ENCODE data around the gene PRKCE. TPM values are rescaled to one million over a fixed set of nuclear protein-coding genes. Genes with fewer than 3 reads are reported as not detected.

Gene PRKCE
- total RNA-seq, 1 experiment from 2014 or later = 14.0 TPM

DNA sequence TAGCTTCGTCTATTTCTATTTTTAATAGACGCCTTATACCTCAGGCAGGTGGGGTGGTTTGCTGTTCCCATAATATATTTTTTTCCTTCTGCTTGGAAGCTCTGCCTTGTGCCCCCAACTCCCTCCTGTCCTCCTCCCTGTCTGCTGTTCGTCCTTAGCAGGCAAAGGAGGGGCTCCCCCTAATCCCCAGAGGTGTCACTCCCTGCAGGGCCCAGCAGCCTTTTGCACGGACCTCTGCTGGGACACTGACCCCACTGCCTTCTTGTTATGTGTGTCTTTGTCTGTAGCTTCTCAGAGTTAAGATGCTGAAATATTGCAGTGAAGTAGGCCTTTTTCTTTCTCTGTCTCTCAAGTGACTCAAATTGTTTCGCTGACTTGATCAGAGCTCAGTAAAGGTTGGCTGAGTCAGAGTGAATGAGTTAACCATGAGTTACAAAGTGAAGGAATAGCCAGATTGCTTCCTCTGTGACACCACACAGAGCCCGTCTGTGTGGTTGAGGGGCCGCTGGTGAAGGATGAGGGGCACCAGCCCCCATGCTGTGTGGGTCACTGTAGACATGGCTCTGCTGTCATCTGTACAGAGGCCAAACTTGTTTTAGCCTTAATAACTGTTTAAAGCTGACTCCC is 47.7 kb downstream of the PRKCE start:
- BruUV-seq (replicated peaks) = no TSS peak
- Histone ChIP-seq H3K27me3 (ENCODE audit: control insufficient read depth, insufficient read depth, low read length) (no peaks in the 10 kb centered on the region), H3K9me3 (ENCODE audit: control insufficient read depth, insufficient read depth, low read depth, low read length) (no peaks in the 10 kb centered on the region), H3K4me3 (ENCODE audit: low read depth in 2 of 2, low read length in 2 of 2) (no peak overlapping the region), H3K27ac (ENCODE audit: low read length) (no peak overlapping the region), H3K4me1 (ENCODE audit: control insufficient read depth, insufficient read depth, low read length) (peaks cover 11% of the 10 kb centered on the region), H3K36me3 (ENCODE audit: control insufficient read depth, insufficient read depth, low read length) (no peaks in the 10 kb centered on the region)
- TF ChIP-seq POLR2AphosphoS5 (IDR thresholded peaks at IDR 0.05; ENCODE audit: low read depth, low read length) = no peak
- TF ChIP-seq SIN3A (IDR thresholded peaks at IDR 0.05; ENCODE audit: borderline replicate concordance, insufficient read depth, low read depth, low read length) = no peak
- TF ChIP-seq, protein P1, sequence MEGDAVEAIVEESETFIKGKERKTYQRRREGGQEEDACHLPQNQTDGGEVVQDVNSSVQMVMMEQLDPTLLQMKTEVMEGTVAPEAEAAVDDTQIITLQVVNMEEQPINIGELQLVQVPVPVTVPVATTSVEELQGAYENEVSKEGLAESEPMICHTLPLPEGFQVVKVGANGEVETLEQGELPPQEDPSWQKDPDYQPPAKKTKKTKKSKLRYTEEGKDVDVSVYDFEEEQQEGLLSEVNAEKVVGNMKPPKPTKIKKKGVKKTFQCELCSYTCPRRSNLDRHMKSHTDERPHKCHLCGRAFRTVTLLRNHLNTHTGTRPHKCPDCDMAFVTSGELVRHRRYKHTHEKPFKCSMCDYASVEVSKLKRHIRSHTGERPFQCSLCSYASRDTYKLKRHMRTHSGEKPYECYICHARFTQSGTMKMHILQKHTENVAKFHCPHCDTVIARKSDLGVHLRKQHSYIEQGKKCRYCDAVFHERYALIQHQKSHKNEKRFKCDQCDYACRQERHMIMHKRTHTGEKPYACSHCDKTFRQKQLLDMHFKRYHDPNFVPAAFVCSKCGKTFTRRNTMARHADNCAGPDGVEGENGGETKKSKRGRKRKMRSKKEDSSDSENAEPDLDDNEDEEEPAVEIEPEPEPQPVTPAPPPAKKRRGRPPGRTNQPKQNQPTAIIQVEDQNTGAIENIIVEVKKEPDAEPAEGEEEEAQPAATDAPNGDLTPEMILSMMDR (IDR thresholded peaks at IDR 0.05) = no peak
- CTCF ChIA-PET = no interaction called here
- POLR2A ChIA-PET = interaction anchor here (1.1 kb wide), 1 partner anchor 67 kb away, joined by 5 read pairs; no protein-coding TSS in a partner anchor
- ATAC-seq (peak; percentile 89), DNase-seq (ENCODE audit: low read depth, low spot score) (peak; percentile 64)
- in situ Hi-C loops (cut with HindIII; ENCODE audit: low pct_unique_long_range_greater_than_20kb, low sequenced_read_pairs) (no loop called here), intact Hi-C loops (cut with micrococcal nuclease; ENCODE audit: unreplicated experiment) (no loop called here)

DNA sequence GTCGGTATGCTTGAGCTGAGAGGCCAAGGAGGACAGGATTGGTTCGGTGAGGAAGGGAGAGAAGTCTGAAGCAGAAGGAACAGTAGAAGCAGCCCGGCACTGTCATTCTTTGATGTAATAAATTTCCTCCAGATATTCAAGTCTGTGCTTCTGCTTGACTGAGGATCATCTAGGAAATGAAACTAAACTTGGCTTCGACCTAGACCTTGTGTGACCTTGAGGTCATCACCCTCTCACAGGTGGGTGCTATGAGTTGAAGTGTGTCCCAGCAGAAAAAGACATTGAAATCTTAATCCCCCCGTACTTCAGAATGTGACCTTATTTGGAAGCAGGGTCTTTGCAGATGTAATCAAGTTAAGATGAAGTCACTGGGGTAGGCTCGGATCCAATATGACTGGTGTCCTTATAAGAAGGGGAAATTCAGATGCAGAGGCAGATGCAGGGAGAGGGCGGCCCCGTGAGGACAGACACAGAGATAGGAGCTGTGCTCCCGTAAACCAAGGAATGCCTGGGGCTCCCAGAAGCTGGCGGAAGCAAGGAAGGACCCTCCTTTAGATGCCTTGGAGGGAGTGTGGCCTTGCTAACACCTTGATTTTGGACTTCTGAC is 49.0 kb downstream of the PRKCE start:
- no peaks in the 10 kb centered on the region for H3K36me3 ChIP-seq (ENCODE audit: control insufficient read depth, insufficient read depth, low read length)
- H3K4me1 ChIP-seq (ENCODE audit: control insufficient read depth, insufficient read depth, low read length) = peaks cover 11% of the 10 kb centered on the region
- in situ Hi-C loops (cut with HindIII; ENCODE audit: low pct_unique_long_range_greater_than_20kb, low sequenced_read_pairs) = no loop called here
- POLR2A ChIA-PET = no interaction called here
- no peak overlapping the region for H3K4me3 ChIP-seq (ENCODE audit: low read depth in 2 of 2, low read length in 2 of 2)
- H3K9me3 ChIP-seq (ENCODE audit: control insufficient read depth, insufficient read depth, low read depth, low read length) = no peaks in the 10 kb centered on the region
- intact Hi-C loops (cut with micrococcal nuclease; ENCODE audit: unreplicated experiment) = no loop called here
- DNase-seq (ENCODE audit: low read depth, low spot score) (no peak), ATAC-seq (no peak)
- CTCF ChIA-PET = no interaction called here
- no peak overlapping the region for H3K27ac ChIP-seq (ENCODE audit: low read length)
- BruUV-seq (replicated peaks) = no TSS peak
- no peak for TF ChIP-seq TCF7L2 (IDR thresholded peaks at IDR 0.05; ENCODE audit: low read depth, low read length)
- TF ChIP-seq, protein P2, sequence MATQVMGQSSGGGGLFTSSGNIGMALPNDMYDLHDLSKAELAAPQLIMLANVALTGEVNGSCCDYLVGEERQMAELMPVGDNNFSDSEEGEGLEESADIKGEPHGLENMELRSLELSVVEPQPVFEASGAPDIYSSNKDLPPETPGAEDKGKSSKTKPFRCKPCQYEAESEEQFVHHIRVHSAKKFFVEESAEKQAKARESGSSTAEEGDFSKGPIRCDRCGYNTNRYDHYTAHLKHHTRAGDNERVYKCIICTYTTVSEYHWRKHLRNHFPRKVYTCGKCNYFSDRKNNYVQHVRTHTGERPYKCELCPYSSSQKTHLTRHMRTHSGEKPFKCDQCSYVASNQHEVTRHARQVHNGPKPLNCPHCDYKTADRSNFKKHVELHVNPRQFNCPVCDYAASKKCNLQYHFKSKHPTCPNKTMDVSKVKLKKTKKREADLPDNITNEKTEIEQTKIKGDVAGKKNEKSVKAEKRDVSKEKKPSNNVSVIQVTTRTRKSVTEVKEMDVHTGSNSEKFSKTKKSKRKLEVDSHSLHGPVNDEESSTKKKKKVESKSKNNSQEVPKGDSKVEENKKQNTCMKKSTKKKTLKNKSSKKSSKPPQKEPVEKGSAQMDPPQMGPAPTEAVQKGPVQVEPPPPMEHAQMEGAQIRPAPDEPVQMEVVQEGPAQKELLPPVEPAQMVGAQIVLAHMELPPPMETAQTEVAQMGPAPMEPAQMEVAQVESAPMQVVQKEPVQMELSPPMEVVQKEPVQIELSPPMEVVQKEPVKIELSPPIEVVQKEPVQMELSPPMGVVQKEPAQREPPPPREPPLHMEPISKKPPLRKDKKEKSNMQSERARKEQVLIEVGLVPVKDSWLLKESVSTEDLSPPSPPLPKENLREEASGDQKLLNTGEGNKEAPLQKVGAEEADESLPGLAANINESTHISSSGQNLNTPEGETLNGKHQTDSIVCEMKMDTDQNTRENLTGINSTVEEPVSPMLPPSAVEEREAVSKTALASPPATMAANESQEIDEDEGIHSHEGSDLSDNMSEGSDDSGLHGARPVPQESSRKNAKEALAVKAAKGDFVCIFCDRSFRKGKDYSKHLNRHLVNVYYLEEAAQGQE (IDR thresholded peaks at IDR 0.05; ENCODE audit: insufficient read depth in 1 of 2, low read depth in 2 of 2, low read length in 1 of 2) = no peak
- TF ChIP-seq, protein P1 (IDR thresholded peaks at IDR 0.05) = no peak; the same call in 1 of the 2 replicates
- TF ChIP-seq POLR2AphosphoS5 (IDR thresholded peaks at IDR 0.05; ENCODE audit: low read depth, low read length) = no peak
- no peak for TF ChIP-seq SIN3A (IDR thresholded peaks at IDR 0.05; ENCODE audit: borderline replicate concordance, insufficient read depth, low read depth, low read length)
- no peaks in the 10 kb centered on the region for H3K27me3 ChIP-seq (ENCODE audit: control insufficient read depth, insufficient read depth, low read length)
